ENCODE measurements around the gene DOCK2.

DOCK2 gene

DNA sequence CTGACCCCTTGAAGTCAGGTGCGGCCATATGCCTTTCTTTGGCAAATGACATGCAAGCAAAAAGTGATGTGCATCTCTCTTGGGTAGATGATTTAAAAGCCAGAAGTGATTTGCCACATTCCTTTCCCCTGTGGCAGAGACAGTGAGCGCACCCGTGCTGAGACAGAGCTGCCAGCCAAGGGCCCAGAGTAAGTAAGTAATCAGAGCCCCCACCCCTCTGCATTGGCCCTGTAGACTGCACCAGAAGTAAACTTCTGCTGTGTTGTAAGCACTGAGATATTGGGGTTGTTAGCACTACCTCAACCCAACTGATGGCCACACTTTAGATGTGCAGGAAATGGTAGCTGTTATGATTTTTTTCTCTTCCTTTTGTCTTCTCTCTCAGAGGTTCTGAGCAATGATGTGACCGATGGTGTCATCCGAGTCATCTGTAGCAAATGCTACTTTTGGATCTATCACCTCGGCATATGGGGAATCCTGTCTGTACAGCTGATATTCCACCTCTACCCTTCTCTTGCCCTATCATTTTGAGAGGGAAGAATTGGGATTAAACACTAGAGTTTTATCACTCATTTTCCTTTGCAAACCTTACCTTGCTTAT lies 58.0 kb downstream of the DOCK2 start:
- DNase-seq, result no peak

DNA sequence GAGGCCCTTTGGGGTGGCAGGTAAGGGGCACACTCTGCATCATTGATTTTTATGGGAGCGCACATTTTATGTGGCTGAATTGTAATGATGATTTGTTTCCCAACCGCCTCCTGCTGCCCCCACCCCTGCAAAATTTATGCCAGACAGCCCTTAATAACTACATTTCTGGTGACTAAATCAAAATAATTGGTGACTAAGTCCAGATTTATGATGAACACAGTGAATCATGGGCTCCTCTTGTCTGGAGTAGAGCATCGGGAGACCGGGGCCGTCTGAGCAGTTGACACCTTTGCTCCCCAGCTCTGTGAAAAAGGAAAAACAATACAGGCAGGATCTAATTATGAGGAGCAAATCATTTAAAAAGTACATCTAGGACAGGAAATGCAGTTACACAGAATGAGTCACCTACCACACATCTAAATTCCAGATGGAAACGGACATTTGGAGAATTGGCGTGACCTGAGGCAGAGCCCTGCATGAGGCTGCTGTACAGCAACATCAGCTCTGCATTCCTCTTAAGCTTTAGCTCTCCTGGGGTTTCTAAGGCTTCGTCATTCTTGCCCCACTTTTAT lies 58.9 kb downstream of the DOCK2 start:
- DNase-seq, result no peak

DNA sequence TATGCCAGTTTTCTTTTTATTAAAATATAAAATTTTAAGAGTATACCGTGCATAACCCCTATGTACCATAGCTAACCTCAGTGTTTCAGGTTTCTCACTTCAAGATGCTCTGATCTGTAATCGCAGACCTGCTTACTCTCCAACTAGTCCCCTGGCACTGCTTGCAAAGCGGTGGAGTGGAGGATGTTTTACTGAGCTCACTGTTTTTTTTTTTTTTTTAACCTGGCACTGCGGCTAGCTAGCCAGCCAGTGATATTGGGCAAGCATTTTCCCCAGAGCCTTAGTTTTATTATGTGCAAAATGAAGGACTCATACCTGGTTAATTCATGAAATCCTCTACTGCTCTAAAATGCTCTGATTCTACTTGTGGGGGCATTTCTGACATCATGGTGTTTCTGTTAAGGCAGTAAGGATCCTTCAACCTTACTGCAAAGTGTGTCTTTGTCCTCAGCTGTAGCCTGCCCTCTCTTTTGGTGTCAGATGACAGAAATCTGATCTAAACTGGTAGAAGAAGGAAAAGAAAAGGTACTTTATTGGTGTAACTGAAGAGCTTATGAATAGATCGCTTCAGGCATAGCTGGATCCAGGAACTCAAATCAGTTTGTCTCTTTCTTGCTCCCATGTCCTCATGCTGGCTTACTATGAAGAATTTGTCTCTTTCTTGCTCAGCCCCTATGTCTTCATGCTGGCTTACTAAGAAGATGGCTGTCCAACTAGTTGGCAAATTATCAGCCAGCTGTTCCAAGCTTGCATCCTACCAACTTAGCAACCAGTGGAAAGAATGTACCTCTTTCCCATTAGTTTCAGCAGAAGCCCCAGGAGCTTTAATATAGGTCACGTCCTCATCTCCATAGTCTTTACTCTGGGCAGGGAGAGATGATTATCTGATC lies 59.8 kb downstream of the DOCK2 start:
- no peak for DNase-seq

- DNase-seq, result no peak
Measured at GRCh38 chr5:169697511-169697890, 60.4 kb downstream of the DOCK2 start.

DNA sequence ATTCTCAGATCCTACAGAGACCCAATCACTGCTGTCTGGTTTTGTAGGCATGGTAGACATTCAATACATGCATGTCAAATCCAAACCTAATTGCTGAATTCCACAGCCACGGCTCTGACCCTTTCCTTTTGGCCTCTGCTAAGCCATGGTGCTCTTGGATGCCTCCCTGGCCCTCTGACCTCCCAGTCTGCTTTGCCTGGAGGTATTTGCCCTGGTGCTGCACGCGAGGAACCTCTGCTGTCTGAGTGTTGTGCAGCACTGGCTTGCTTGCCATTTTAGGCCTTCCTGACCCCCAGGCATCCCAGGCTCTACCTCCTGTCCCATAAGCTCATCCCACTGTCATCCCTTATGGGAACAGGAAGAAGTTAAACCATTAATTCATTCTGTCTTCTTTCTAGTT lies 60.9 kb downstream of the DOCK2 start:
- DNase-seq, result no peak

DNA sequence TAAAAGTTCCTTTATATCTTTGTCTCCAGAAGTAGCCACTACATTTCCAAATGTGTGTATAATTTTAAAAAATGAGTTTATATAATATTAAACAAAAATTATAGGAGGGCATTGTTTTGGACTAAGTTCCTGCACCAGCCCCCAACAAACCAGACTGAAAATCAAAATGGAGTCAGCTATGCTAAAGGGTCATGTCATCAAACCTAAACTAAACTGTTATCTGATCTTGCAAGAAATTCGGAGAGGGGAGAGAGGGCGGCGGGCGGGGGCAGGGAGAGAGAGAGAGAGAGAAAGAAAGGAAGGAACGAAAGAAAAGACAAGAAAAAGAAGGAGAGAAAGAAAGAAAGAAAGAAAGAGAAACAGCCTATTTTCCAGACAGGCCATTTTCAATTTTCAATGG lies 63.5 kb downstream of the DOCK2 start:
- DNase-seq, result no peak

DNA sequence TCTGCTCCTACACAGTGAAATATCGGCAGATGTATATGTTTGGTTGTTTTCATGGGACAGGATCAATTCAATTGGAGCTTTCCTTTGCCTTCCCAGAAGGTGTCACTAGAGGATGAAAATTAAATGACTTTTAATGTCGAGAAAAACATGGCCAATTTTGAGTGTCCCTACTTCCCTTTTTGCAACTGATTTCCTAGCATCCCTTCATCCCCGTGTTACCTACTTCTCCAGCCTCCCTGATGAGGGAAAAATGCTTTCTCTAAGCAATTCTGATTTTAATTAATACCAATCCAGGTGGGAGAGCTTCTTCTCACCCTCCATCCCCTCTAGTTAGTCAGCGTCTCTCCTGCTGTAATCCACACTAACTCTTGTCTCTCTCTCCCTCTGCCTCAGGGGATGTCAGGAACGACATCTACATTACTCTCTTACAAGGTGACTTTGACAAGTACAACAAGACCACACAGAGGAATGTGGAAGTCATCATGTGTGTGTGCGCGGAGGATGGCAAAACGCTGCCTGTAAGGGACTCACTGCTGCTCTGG lies 64.9 kb downstream of the DOCK2 start:
- no peak for DNase-seq

- DNase-seq, result no peak
Measured at GRCh38 chr5:169702693-169703481, 65.8 kb downstream of the DOCK2 start.

DNA sequence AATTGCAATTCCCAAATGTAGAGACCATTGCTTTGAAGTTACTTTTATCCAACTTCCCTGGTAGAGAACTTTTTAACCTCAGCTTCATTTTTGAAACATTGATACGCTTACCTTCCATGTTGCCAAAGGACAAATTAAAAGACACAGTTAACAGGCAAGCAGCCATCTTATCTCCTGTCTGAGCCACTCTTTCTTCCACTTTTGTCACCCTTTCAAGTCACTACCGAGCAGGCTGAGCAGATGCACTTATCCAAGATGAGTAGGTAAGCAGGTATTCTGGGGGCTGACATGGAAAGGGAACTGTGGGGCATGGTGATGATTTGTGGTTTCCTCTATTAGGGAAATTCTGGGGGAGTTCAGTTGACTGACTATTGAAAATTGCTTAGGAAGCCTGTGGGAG lies 66.7 kb downstream of the DOCK2 start:
- no peak for DNase-seq

DNA sequence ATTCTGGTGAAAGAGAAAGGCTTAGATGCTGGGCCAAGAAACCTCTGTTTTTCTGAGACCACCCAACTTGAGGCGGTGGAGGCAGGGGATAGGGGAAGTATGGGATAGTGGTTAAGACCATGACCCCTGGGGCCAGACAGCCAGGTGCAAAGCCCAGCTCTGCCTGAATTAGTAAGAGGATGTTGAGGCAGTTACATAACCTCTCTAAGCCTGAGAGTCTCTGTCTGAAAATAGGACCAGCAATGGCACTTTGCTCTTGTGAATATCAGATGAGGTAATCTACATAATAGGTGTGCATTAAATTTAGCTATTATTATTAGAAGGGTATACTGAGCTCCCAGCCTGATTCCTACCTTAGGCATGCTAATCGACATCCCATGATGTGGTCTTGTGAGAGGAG lies 68.2 kb downstream of the DOCK2 start:
- no peak for DNase-seq

DNA sequence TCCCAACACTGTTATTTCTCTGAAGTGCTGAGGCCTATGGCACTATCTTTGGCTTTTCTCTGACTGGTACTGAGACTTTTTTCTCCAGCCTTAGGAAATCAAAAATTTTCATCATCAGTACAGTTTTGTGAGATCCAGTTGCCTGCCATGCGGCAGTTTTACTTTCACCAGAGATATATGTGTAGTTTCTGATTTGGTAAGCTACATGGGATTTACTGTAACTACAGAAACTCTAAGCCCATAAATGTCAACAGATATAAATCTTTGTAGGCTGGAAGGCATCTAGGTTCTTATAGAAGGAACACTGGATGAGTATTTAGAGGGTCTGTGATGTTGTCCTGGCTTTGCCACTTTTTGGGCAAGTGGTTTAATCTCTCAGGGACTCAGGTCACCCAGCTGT lies 69.0 kb downstream of the DOCK2 start:
- DNase-seq, result no peak

DNA sequence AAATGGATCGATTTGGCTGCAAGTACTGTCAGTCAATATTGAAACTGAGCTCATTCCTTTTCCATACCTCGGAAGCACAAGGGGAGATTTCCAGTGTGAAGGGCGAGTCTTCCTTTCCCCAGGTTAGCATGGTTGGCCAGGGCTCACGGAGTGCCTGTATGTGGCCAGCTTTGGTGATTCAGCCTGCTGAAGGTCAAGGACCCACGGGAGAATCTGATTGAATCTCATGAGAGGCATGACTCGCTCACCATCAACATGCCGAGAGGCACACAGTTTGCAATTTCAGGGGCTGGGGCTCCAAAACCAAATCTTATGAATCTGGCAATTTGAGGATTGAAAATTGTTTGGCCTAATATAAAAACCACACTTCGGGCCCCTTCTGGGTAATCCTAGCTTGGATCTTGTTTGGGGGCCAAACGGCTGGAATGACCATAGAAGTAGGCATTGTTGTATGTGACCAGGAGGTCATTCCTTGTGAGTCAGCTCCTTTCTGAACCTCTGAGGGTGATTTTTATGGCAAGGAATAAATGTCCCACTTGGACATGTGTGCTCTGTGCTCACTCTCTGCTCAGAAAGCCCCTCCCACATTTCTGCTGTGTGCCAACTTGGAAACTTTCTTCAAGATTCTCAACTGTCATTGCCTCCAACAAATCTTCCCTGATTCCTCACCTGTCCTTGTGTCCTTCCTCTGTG lies 69.8 kb downstream of the DOCK2 start:
- no peak for DNase-seq

- no peak for DNase-seq
Measured at GRCh38 chr5:169707686-169708085, 70.6 kb downstream of the DOCK2 start.

GRCh38 chr5:169710675-169711074 lies 73.6 kb downstream of the DOCK2 start:
- no peak for DNase-seq

DNA sequence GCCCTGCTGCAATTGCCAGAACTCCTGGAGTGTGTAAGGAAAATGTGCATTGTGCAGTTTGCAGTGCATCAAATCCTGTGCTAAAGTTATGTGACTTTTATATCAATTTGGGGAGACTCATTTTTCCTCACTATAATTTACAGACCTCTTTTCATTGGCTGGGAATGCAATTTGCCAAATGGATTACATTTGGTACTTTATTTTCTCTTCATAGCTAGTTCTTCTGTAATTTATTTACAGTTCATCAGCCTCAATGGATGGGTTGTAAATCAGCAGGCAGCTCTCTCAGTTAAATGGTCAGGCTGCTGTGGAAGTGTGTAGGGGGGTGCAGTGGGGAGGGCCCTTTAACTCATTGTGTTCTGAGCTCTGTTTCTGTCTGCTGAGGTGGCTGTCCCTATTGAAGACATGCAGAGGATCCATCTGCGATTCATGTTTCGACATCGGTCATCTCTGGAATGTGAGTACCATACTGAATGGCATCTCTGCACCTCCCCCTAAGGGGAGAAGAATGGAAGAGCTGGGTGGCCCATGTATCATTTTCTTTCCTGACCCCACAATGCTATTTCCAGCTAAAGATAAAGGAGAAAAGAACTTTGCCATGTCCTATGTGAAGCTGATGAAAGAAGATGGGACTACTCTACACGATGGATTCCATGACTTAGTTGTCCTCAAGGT lies 74.6 kb downstream of the DOCK2 start:
- DNase-seq, result no peak

DNA sequence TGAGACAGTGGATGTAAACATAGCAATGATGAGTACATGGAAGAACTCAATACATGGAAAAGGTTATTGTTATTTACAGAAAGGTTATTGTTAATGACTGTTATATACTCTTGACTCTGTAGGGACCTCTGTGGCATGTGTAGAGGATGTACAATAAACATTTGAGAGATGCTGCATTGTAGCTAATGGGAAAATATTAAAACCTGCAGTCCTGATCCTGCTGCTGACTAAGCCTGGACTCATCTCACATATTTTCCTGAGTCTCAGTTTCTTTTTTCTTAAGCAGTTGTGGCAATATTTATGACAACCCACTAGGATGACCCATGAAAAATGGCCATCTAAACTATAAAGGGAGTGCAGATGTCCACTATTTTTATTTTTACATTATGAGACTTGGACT lies 75.4 kb downstream of the DOCK2 start:
- no peak for DNase-seq

DNA sequence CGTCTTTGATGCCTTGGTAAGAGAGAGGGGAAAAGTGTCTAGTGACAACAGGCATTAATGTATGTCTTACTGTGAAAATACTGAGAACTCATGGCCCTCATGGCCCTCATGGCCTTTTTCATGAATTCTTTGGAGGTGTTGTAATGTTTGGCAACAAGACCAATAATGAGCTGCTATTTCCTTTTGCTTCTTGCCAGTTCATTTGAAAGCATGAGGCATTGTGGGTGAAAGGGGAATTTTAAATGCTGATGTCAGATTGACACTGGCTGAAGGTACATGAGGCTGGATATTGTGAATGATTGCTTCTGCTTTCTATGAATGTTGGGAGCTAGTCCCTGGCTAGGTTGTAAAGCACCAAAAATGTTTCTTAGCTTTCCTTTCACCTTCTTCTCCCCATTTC lies 79.2 kb downstream of the DOCK2 start:
- DNase-seq, result no peak

- no peak for DNase-seq
Measured at GRCh38 chr5:169717288-169717687, 80.2 kb downstream of the DOCK2 start.

GRCh38 chr5:169719360-169720314 lies 82.6 kb downstream of the DOCK2 start:
- no peak for DNase-seq

- DNase-seq, result no peak
Measured at GRCh38 chr5:169721771-169722170, 84.7 kb downstream of the DOCK2 start.

Measured in DMS153 (cell line).